ENCODE results near the gene FAM237A.

FAM237A gene

DNA sequence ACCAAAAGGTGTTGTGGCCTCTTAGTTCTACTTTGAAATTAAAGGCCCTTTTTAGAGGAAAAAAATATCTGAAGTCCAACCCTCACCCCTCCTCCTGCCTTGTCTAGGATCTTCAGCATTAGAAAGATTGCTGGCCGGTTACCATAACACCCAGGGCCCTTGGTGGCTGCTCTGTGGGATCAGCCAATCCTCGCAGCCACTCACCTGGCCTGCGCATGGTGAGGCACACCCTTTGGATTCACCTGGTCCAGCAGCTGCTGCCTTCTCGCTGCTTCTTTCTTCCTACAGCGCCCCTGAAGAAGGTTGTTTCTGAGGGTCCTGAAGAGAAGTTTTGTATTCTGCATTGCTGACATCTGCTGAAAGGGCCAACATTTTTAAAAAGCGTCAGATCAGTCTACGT lies 50.7 kb downstream of the FAM237A start:
- DNase-seq, result no peak

- peak in 3 of 6 experiments; percentile 5 to 56 (median 54) for DNase-seq
Measured at GRCh38 chr2:206693399-206694137, 51.3 kb downstream of the FAM237A start.

GRCh38 chr2:206696910-206697309 lies 54.6 kb downstream of the FAM237A start:
- DNase-seq, result no peak

DNA sequence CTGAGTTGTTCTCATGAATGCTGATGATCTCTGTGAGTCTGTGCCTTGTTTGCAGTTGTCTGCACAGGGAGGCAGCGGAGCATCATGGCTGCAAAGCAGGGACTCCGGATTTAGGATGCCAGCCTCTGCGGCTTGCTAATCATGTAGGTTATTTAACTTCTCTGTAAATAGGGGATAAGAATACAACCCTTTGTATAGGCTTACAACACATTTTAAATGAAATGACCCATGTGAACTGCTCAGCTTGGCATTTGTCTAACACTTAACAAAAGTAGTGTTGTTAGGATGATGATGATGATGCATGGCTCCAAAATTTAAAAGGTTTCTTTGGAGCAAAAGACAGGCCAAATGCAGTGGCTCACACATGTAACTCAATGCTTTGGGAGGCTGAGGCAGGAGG lies 56.5 kb downstream of the FAM237A start:
- no peak for DNase-seq

Data from stimulated activated naive CD4-positive, alpha-beta T cell (primary cell).